OCI-LY7 (cell line): ENCODE results near the gene MS4A6A. TPM values are rescaled to one million over a fixed set of nuclear protein-coding genes. Genes with fewer than 3 reads are reported as not detected.
"Not testable (repeated sequence)": the region's sequence is repeated elsewhere in the genome, so short reads cannot be mapped to it uniquely, and the experiment has no call there.

Experiments used
- BruUV-seq: library from RNA; stranded (reverse); fragments of 400-500 nt; replicated peaks from 2 replicates; lab custom pipeline; 2021; lab: Mats Ljungman, UMichigan
- CTCF ChIA-PET: fragments of 300-600 bp; sonication (Branson Sonifier 250); formaldehyde crosslinking; loops from one replicate; lab custom pipeline; 2022; ENCODE audit warnings: antibody characterized with exemption; ENCODE audit not compliant: unreplicated experiment; lab: Charles Lee
- POLR2A ChIA-PET: fragments of 300-600 bp; sonication (Branson Sonifier 250); formaldehyde crosslinking; loops from one replicate; lab custom pipeline; 2022; ENCODE audit warnings: antibody characterized with exemption; lab: Charles Lee
- DNase-seq: peaks from one replicate; pipeline ENCODE4 v3.0.0-alpha.2; 2015; ENCODE audit warnings: low spot score
- H2AFZ ChIP-seq: fragments of 200-600 bp; sonication (generic), shearing (Covaris generic); 2 replicates; pipeline ENCODE4 v1.6.1; 2014; ENCODE audit warnings: mild to moderate bottlenecking, antibody characterized with exemption, low read length, moderate library complexity
- H3K27ac ChIP-seq: fragments of 200-600 bp; sonication (generic); 2 replicates; pipeline ENCODE4 v1.5.1; 2014; ENCODE audit warnings: mixed run types, low read depth, mild to moderate bottlenecking, moderate library complexity, low read length, inconsistent platforms; ENCODE audit not compliant: poor library complexity, severe bottlenecking
- H3K36me3 ChIP-seq: fragments of 200-600 bp; sonication (generic); 2 replicates; pipeline ENCODE4 v1.6.1; 2014; ENCODE audit warnings: mild to moderate bottlenecking, antibody characterized with exemption, low read length, moderate library complexity, mixed read lengths; ENCODE audit not compliant: insufficient read depth
- H3K4me1 ChIP-seq: fragments of 200-600 bp; sonication (generic); 2 replicates; pipeline ENCODE4 v1.5.1; 2014; ENCODE audit warnings: mild to moderate bottlenecking, low read length; ENCODE audit not compliant: insufficient read depth, poor library complexity, severe bottlenecking
- H3K4me2 ChIP-seq: fragments of 200-600 bp; sonication (generic); 2 replicates; pipeline ENCODE4 v1.6.1; 2014; ENCODE audit warnings: mild to moderate bottlenecking, low read length
- H3K4me3 ChIP-seq: fragments of 200-600 bp; sonication (generic); 2 replicates; pipeline ENCODE4 v1.5.1; 2014; ENCODE audit warnings: mild to moderate bottlenecking, low read depth, low read length; ENCODE audit not compliant: poor library complexity, severe bottlenecking
- H3K79me2 ChIP-seq: fragments of 200-600 bp; sonication (generic); 2 replicates; pipeline ENCODE4 v1.6.1; 2016; ENCODE audit warnings: low read depth, mild to moderate bottlenecking, low read length, moderate library complexity, mixed read lengths; ENCODE audit not compliant: insufficient read depth
- H3K9me2 ChIP-seq: fragments of 200-600 bp; sonication (generic); 2 replicates; pipeline ENCODE4 v1.6.1; 2016; ENCODE audit warnings: mild to moderate bottlenecking, low read length, mixed read lengths; ENCODE audit not compliant: insufficient read depth
- H3K9me3 ChIP-seq: fragments of 200-600 bp; sonication (generic); 2 replicates; pipeline ENCODE4 v1.6.1; 2014; ENCODE audit warnings: mild to moderate bottlenecking, mixed run types, low read length, mixed read lengths
- H4K20me1 ChIP-seq: fragments of 200-600 bp; sonication (generic); 2 replicates; pipeline ENCODE4 v1.6.1; 2014; ENCODE audit warnings: mild to moderate bottlenecking, antibody characterized with exemption, low read length, moderate library complexity, mixed read lengths; ENCODE audit not compliant: insufficient read depth
- CTCF ChIP-seq: fragments of 200-600 bp; sonication (generic); conservative IDR thresholded peaks from 2 replicates; pipeline ENCODE4 v1.5.1; 2014; ENCODE audit warnings: mild to moderate bottlenecking, antibody characterized with exemption, low read length, moderate library complexity, mixed read lengths
- EZH2phosphoT487 ChIP-seq: fragments of 200-600 bp; sonication (generic); IDR thresholded peaks from 2 replicates; pipeline ENCODE4 v1.6.1; 2018; ENCODE audit warnings: low read depth, borderline replicate concordance, mild to moderate bottlenecking, mixed run types, antibody characterized with exemption, low read length, moderate library complexity, mixed read lengths
- intact Hi-C: fragments of 100-400 bp; cut with micrococcal nuclease; formaldehyde crosslinking; loops from one replicate; pipeline ENCODE4 v1.10.0; 2022; ENCODE audit not compliant: unreplicated experiment
- total RNA-seq, 2 experiments: library from RNA; depleted of rRNA in 1 of 2; stranded (reverse); fragments of >200 nt in 1 of 2; shearing (Covaris generic) in 1 of 2; gene quantifications; 2 replicates each; pipeline ENCODE4 v1.2.3, GENCODE V29; 2014 to 2022

The MS4A6A gene
- total RNA-seq, 2 experiments from 2014 or later: not detected

DNA sequence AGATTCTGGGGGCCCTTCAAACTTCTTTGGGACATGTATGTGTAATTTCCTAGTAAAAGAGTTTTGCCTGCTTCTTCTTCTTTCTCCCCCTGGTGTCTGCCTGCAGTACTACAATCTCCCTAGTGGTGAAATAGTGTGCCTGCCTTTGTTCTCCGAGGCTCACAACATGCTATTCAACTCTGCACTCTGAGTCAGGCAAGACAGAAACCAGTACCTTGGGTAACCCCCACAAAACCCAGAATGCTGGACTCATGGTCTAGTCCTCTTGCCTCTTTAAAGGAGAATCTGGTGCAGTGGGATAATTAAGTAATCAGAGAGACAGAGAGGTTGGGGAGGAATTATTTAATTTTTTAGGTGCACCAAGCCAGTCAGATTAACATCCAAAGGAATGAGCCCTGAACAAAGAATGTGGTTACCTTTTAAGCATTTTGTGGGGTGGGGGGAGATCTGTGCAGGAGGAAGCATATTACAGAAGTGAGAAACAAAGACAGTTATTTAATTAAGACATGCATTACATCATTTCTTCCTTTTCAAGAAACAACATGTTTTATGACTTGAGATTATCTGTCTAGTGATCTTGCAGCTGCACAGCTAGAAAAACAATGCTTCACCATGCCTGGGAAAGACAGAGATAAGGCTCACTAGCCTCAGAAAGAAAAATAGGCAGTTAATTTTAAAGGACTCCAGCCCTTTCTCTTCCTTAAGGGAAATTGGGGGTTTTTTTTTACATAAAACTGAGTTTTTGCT, 11.0 kb upstream of the MS4A6A start:
- H3K27ac ChIP-seq: no peak overlapping the region
- peaks cover 6% of the 10 kb centered on the region; the same call in 1 of the 2 replicates for H3K9me3 ChIP-seq
- intact Hi-C loops: loop anchor here (5.0 kb wide), 1 partner anchor 372 kb away; no protein-coding TSS in a partner anchor
- peak; percentile 61 for DNase-seq
- H3K4me1 ChIP-seq: no peaks in the 10 kb centered on the region
- no peaks in the 10 kb centered on the region for H3K36me3 ChIP-seq
- no peak overlapping the region for H3K4me3 ChIP-seq
- H4K20me1 ChIP-seq: no peaks in the 10 kb centered on the region
- H3K9me2 ChIP-seq: no peaks in the 10 kb centered on the region
- no peak overlapping the region for H2AFZ ChIP-seq
- BruUV-seq: no TSS peak
- H3K79me2 ChIP-seq: no peaks in the 10 kb centered on the region
- H3K4me2 ChIP-seq: no peak overlapping the region
- no peak for TF ChIP-seq EZH2phosphoT487
- peak; percentile 92 for TF ChIP-seq CTCF
- CTCF ChIA-PET: no interaction called here
- POLR2A ChIA-PET: interaction anchor here (0.9 kb wide), 1 partner anchor 384 kb away, joined by 4 read pairs; no protein-coding TSS in a partner anchor

DNA sequence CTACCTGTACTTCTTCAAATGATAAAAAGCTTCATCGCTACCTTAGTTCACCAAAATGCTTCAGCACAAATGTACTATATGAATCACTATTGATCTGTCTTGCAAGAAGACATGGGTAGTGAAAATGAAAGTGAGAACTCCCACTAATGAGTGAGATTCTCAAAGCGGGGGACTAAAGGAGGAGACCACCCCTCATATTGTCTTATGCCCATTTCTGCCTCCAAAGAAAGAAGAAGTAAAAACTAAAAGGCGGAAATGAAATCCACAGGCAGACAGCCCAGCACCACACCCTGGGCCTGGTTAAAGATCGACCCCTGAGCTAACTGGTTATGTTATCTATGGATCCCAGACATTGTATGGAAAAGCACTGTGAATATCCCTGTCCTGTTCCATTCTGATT, 9.7 kb upstream of the MS4A6A start:
- BruUV-seq, CTCF ChIA-PET, H3K4me3 ChIP-seq, H4K20me1 ChIP-seq, H3K4me1 ChIP-seq, H3K27ac ChIP-seq, H3K79me2 ChIP-seq, H3K4me2 ChIP-seq, DNase-seq, H3K9me3 ChIP-seq, H2AFZ ChIP-seq, H3K9me2 ChIP-seq, H3K36me3 ChIP-seq: not testable (repeated sequence)
- POLR2A ChIA-PET: interaction anchor here (0.7 kb wide), 1 partner anchor 10 kb away, joined by 3 read pairs; the partner anchor contains the start of gene MS4A6A
- intact Hi-C loops: loop anchor here (5.0 kb wide), 1 partner anchor 370 kb away; no protein-coding TSS in a partner anchor

- H3K36me3 ChIP-seq: not testable (repeated sequence)
Measured at GRCh38 chr11:60188481-60188880, 5.6 kb upstream of the MS4A6A start.

DNA sequence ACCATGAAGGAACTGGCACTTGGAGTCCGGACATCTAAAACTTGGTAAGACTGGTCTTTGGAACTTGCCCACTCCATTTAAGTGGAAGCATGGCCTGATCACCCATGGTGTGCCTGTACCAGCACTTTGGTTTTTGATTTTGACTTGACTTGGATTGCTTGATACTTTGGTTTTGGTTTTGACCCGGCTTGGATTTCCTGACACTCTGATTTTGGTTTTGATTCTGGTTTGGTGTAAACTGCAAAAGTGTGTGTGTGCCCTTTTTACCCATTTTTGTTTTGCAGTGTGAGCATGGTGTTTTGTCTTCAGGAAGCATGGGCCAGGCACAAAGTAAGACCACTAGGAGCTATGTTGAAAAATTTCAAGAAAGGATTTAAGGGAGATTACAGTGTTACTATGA, 3.2 kb upstream of the MS4A6A start:
- CTCF ChIA-PET, DNase-seq, H2AFZ ChIP-seq, H3K36me3 ChIP-seq, H3K4me2 ChIP-seq, H3K4me3 ChIP-seq, BruUV-seq, H3K27ac ChIP-seq, H3K9me3 ChIP-seq, POLR2A ChIA-PET, H4K20me1 ChIP-seq, intact Hi-C loops, H3K79me2 ChIP-seq, H3K9me2 ChIP-seq: not testable (repeated sequence)
- peaks cover 22% of the 10 kb centered on the region for H3K4me1 ChIP-seq

More at GRCh38 chr11:60188481-60188880, 5.6 kb upstream of the MS4A6A start:
- H4K20me1 ChIP-seq, H3K9me3 ChIP-seq, H2AFZ ChIP-seq, POLR2A ChIA-PET, H3K27ac ChIP-seq, DNase-seq, H3K79me2 ChIP-seq, BruUV-seq, H3K9me2 ChIP-seq, H3K4me2 ChIP-seq, H3K4me3 ChIP-seq, intact Hi-C loops: not testable (repeated sequence)
- CTCF ChIA-PET: interaction anchor here (0.6 kb wide), 1 partner anchor 464 kb away, joined by 3 read pairs; no protein-coding TSS in a partner anchor
- peaks cover 22% of the 10 kb centered on the region for H3K4me1 ChIP-seq

DNA sequence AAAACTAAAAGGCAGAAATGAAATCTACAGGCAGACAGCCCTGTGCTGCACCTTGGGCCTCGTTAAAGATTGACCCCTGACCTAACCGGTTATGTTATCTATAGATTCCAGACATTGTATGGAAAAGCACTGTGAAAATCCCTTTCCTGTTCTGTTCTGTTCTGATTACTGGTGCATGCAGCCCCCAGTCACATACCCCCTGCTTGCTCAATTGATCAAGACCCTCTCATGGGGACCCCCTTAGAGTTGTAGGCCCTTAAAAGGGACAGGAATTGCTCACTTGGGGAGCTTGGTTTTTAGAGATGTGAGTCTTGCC, 2.6 kb upstream of the MS4A6A start:
- H3K4me3 ChIP-seq, H4K20me1 ChIP-seq, H3K9me2 ChIP-seq, H3K4me2 ChIP-seq, intact Hi-C loops, H2AFZ ChIP-seq, H3K27ac ChIP-seq, DNase-seq, H3K9me3 ChIP-seq, BruUV-seq, POLR2A ChIA-PET, H3K79me2 ChIP-seq, CTCF ChIA-PET, H3K36me3 ChIP-seq: not testable (repeated sequence)
- peaks cover 22% of the 10 kb centered on the region for H3K4me1 ChIP-seq
